ENCODE data around the gene TRIM2. TPM values are rescaled to one million over a fixed set of nuclear protein-coding genes. Genes with fewer than 3 reads are reported as not detected.

TRIM2 gene
- polyA plus RNA-seq, 1 of the 3 experiments (the other 2 are of a cell fraction) = 16.4 TPM

DNA sequence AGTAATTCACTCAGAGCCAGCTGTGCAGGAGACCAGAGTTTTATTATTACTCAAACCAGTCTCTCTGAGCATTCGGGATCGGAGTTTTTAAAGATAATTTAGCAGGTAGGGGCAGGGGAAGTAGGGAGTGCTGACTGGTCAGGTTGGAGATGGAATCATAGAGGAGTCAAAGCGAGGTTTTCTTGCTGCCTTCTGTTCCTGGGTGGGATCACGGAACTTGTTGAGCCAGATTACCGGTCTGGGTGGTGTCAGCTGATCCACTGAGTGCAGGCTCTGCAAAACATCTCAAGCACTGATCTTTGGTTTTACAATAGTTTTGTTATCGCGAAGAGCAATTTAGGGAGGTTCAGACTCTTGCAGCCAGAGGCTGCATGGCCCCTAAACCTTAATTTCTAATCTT is 63.6 kb downstream of the TRIM2 start:
- H3K79me2 ChIP-seq (ENCODE audit: insufficient read depth) = peaks cover 46% of the 10 kb centered on the region
- no peaks in the 10 kb centered on the region for H3F3A ChIP-seq (replicated peaks; ENCODE audit: insufficient read depth)
- POLR2A ChIA-PET = no interaction called here
- no peak overlapping the region for H3K27ac ChIP-seq (ENCODE audit: low read depth in 2 of 2, low read length in 1 of 2)
- TF ChIP-seq USF2 (IDR thresholded peaks at IDR 0.05; ENCODE audit: borderline replicate concordance, low read depth, low read length) (no peak), ZBTB33 (IDR thresholded peaks at IDR 0.05; ENCODE audit: borderline replicate concordance, low read depth) (no peak), TCF12 (IDR thresholded peaks at IDR 0.05) (no peak), TEAD4 (IDR thresholded peaks at IDR 0.05; ENCODE audit: borderline replicate concordance, insufficient read depth) (no peak), RAD21 (IDR thresholded peaks at IDR 0.05; ENCODE audit: low read length) (no peak), FOSL2 (IDR thresholded peaks at IDR 0.05; ENCODE audit: borderline replicate concordance, low read depth) (no peak), FOXM1 (IDR thresholded peaks at IDR 0.05; ENCODE audit: low read depth) (no peak), POLR2AphosphoS5 (IDR thresholded peaks at IDR 0.05; ENCODE audit: low read depth, low read length) (no peak), NFIC (IDR thresholded peaks at IDR 0.05; ENCODE audit: borderline replicate concordance) (no peak), GATA2 (CRISPR knock-in tag; IDR thresholded peaks at IDR 0.05) (no peak), RCOR1 (IDR thresholded peaks at IDR 0.05; ENCODE audit: low read length) (no peak), RFX5 (IDR thresholded peaks at IDR 0.05; ENCODE audit: low read length) (no peak), MXI1 (IDR thresholded peaks at IDR 0.05; ENCODE audit: low read depth, low read length) (no peak), PBX3 (IDR thresholded peaks at IDR 0.05) (no peak), EZH2phosphoT487 (IDR thresholded peaks at IDR 0.05; ENCODE audit: borderline replicate concordance, low read depth) (no peak), FOXJ3 (CRISPR knock-in tag; IDR thresholded peaks at IDR 0.05) (no peak), MAX (IDR thresholded peaks at IDR 0.05; ENCODE audit: low read depth) (no peak)
- TF ChIP-seq, protein P1, sequence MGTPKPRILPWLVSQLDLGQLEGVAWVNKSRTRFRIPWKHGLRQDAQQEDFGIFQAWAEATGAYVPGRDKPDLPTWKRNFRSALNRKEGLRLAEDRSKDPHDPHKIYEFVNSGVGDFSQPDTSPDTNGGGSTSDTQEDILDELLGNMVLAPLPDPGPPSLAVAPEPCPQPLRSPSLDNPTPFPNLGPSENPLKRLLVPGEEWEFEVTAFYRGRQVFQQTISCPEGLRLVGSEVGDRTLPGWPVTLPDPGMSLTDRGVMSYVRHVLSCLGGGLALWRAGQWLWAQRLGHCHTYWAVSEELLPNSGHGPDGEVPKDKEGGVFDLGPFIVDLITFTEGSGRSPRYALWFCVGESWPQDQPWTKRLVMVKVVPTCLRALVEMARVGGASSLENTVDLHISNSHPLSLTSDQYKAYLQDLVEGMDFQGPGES (IDR thresholded peaks at IDR 0.05; ENCODE audit: low read depth, low read length) = no peak
- TF ChIP-seq, protein P2, sequence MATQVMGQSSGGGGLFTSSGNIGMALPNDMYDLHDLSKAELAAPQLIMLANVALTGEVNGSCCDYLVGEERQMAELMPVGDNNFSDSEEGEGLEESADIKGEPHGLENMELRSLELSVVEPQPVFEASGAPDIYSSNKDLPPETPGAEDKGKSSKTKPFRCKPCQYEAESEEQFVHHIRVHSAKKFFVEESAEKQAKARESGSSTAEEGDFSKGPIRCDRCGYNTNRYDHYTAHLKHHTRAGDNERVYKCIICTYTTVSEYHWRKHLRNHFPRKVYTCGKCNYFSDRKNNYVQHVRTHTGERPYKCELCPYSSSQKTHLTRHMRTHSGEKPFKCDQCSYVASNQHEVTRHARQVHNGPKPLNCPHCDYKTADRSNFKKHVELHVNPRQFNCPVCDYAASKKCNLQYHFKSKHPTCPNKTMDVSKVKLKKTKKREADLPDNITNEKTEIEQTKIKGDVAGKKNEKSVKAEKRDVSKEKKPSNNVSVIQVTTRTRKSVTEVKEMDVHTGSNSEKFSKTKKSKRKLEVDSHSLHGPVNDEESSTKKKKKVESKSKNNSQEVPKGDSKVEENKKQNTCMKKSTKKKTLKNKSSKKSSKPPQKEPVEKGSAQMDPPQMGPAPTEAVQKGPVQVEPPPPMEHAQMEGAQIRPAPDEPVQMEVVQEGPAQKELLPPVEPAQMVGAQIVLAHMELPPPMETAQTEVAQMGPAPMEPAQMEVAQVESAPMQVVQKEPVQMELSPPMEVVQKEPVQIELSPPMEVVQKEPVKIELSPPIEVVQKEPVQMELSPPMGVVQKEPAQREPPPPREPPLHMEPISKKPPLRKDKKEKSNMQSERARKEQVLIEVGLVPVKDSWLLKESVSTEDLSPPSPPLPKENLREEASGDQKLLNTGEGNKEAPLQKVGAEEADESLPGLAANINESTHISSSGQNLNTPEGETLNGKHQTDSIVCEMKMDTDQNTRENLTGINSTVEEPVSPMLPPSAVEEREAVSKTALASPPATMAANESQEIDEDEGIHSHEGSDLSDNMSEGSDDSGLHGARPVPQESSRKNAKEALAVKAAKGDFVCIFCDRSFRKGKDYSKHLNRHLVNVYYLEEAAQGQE (IDR thresholded peaks at IDR 0.05; ENCODE audit: low read depth, low read length) = no peak
- TF ChIP-seq, protein P3, sequence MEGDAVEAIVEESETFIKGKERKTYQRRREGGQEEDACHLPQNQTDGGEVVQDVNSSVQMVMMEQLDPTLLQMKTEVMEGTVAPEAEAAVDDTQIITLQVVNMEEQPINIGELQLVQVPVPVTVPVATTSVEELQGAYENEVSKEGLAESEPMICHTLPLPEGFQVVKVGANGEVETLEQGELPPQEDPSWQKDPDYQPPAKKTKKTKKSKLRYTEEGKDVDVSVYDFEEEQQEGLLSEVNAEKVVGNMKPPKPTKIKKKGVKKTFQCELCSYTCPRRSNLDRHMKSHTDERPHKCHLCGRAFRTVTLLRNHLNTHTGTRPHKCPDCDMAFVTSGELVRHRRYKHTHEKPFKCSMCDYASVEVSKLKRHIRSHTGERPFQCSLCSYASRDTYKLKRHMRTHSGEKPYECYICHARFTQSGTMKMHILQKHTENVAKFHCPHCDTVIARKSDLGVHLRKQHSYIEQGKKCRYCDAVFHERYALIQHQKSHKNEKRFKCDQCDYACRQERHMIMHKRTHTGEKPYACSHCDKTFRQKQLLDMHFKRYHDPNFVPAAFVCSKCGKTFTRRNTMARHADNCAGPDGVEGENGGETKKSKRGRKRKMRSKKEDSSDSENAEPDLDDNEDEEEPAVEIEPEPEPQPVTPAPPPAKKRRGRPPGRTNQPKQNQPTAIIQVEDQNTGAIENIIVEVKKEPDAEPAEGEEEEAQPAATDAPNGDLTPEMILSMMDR (IDR thresholded peaks at IDR 0.05) = no peak
- H4K20me1 ChIP-seq (ENCODE audit: insufficient read depth) = 0 out of 2 replicates have a peak, but pooled peaks cover 2% of the 10 kb centered on the region
- CTCF ChIA-PET = interaction anchor here (1.1 kb wide), 1 partner anchor 8 kb away, joined by 3 read pairs; no protein-coding TSS in a partner anchor
- H3K4me1 ChIP-seq (ENCODE audit: control insufficient read depth in 1 of 2, insufficient read depth in 2 of 2, low read depth in 1 of 2, low read length in 1 of 2) = peaks cover 0 to 3% of the 10 kb centered on the region in 2 experiments; a peak in 1 of 4 replicates
- 99% methylated on average over 7 of the region's 7 CpGs for WGBS (ENCODE audit: low lambda C conversion rate)
- H3K9ac ChIP-seq = no peak overlapping the region
- H3K27me3 ChIP-seq (ENCODE audit: insufficient read depth) = no peaks in the 10 kb centered on the region
- DNase-seq = no peak
- no peak overlapping the region for H2AFZ ChIP-seq (ENCODE audit: low read depth)
- no peaks in the 10 kb centered on the region for H3K9me2 ChIP-seq
- H3K9me3 ChIP-seq = no peaks in the 10 kb centered on the region
- H3K36me3 ChIP-seq (replicated peaks in 1 of 2; ENCODE audit: control insufficient read depth in 1 of 2, insufficient read depth in 2 of 2, low read length in 1 of 2) = peaks cover 0 to 4% of the 10 kb centered on the region in 2 experiments
- no peak overlapping the region for H3K4me3 ChIP-seq (ENCODE audit: low read depth in 2 of 2, low read length in 1 of 2)
- no peak overlapping the region for H3K4me2 ChIP-seq
